Stimulated activated naive CD8-positive, alpha-beta T cell treated with anti-CD3 and anti-CD28 coated beads, Interleukin-15, Interleukin-2, amounts not matched to agents 100 U/mL and 50 U/mL, for 24 hours (primary cell): ENCODE measurements around the gene HTR1E.
"Not testable (repeated sequence)": the region's sequence is repeated elsewhere in the genome, so short reads cannot be mapped to it uniquely, and the experiment has no call there.

ENCODE experiments used
- ATAC-seq: fragments of 150-1000 bp; cut with Tn5 transposase; one replicate; pipeline ENCODE4 v1.10.0; 2021
- DNase-seq: peaks from one replicate; pipeline ENCODE4 v3.0.0; 2021

Gene HTR1E

DNA sequence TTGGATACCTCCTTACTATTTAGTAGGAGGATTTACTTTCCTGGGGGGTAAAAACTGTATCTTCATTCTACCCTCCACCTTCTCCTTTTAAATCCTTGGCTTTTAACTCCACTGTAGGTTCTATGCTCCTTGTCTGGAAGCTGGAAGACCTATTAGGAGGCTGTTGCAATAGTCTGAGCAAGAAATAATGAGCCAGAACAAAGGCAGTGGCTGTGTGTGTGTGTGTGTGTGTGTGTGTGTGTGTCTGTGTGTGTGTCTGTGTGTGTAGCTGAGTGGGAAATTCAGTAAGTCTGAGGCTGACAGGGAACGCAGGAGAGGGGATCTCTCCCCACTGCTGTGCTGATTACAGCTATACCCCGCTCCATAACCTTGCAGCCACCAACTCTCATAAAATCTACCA, 35.8 kb downstream of the HTR1E start:
- no peak for DNase-seq
- ATAC-seq = no peak

DNA sequence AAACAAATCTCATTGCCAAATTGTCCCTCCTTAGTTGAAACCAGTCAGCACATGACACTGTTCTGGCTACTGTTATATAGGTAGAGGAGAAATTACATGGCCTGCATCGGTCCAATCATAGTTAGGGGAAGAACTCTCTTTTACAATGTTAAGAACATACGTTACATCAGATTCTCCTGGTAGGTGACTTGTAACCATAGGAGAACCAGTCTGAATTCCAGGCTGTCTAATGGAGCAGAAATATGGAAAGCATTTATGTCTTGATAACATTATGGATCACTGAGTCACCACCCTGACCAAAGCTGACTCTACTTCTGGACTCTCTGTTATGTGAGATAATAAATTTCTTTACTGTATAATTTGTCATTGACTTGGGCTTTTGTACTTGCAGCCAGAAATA, 40.9 kb downstream of the HTR1E start:
- no peak for ATAC-seq
- DNase-seq = no peak

DNA sequence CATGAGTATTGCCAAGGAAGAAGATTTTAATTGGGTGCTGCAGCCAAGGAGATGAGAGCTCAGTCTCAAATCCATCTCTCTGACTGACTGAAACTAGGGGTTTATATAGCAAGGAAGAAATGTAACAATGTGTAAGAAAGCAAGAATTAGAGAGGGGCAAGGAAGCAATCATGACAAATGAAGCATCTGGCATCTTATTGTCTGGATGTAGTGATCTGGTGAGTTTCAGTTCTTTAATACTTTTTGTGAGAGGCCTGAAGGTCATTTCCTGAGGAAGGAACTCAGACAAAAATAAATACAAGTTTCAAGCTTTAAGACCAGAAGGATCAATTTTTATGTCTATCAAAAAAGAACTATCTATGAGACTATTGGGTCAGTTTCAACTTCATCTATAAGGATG, 64.2 kb downstream of the HTR1E start:
- DNase-seq (no peak), ATAC-seq (no peak)

DNA sequence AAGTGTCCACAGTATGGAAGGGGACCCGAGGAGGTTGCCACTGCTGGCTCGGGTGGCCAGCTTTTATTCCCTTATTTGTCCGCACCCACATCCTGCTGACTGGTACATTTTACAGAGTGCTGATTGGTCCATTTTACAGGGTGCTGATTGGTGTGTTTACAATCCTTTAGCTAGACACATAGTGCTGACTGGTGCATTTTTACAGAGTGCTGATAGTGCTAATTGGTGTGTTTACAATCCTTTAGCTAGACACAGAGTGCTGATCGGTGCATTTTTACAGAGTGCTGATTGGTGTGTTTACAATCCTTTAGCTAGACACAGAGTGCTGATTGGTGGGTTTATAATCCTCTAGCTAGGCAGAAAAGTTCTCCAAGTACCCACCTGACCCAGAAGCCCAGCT, 65.1 kb downstream of the HTR1E start:
- not testable (repeated sequence) for ATAC-seq, DNase-seq

DNA sequence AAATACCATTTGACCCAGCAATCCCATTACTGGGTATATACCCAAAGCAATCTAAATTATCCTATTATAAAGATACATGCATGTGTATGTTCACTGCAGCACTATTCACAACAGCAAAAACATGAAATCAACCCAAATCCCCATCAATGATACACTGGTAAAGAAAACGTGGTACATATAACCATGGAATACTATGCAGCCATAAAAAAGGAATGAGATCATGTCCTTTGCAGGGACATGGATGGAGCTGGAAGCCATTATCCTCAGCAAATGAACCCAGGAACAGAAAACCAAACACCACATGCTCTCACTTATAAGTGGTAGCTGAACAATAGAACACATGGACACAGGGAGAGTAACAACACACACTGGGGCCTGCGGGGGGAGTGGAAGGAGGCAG, 69.2 kb downstream of the HTR1E start:
- DNase-seq, ATAC-seq: not testable (repeated sequence)

DNA sequence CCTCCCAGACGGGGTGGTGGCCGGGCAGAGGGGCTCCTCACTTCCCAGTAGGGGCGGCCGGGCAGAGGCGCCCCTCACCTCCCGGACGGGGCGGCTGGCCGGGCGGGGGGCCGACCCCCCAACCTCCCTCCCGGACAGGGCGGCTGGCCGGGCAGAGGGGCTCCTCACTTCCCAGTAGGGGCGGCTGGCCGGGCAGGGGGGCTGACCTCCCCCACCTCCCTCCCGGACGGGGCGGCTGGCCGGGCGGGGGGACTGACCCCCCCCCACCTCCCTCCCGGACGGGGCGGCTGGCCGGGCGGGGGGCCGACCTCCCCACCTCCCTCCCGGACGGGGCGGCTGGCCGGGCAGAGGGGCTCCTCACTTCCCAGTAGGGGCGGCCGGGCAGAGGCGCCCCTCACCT, 72.3 kb downstream of the HTR1E start:
- not testable (repeated sequence) for ATAC-seq, DNase-seq

DNA sequence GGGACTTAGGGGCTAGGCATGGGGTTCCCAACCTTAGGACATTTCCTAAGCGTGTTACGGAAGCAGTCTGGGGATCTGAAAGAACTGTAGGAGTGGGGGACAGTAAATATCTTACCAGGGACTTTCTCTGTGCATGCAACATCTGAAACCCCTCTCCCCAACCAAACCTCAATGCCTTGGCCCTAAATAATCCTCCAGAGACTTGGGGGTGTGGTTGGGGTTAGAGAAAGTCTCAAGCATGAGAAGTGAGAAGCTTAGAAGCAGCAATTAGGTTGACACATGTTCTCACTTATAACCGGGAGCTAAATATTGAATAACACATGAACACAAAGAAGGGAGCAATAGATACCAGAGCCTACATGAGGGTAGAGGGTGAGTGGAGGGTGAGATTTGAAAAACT, 74.7 kb downstream of the HTR1E start:
- DNase-seq = no peak
- no peak for ATAC-seq

DNA sequence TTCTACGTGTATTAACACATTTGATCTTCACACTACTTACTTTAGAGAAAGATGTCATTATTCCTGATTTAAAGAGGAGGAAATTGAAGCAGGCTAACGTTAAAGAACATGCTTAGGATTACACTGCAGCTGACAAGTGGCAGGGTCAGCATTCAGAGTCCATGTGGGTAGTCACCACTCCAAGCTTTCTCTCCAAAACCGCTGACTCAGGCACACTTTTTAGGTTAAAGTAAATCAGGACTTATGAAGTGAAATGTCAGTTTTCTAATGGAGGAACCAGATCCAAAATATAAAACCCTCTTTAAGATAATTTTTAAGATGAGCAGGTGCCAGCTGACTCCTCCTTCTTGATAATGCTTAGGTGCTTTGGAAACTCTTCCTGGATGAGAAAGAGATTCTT, 75.4 kb downstream of the HTR1E start:
- DNase-seq (no peak), ATAC-seq (no peak)

DNA sequence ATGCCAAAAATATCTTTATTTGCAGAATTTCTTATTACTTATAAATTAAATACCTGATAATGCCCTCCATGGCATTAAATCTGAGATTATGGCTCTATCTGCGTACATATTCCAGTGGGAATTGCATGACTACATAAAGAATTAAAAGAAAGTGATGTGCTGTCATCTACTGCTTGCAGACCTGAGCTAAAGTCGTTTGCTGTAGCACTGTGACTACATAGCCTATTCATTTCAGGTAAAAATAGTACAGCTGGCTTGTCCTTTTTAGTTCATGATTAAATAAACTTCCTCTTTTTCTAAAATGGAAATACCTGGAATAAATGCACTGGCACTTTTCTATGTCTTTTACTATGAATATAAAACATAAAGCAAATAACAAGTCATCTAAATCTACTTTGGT, 79.4 kb downstream of the HTR1E start:
- DNase-seq = no peak
- no peak for ATAC-seq

DNA sequence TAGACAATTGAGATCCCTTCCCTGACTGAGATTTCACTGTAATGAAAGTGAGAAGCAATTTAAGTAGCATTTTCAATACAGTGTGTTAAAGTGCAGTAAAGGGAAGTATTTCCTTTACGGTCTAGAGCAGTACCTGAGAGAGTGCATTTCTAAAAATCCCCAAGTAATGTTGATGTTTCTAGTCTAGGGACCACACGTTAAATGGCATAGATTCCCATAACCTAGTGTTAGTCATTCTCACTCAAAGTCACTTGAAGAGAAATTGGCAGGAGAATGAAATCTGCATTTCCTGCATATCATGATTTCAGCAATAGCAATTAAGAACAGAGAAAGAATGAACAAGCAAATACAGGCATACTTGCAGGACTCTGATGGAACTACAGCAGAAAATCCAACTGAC, 89.7 kb downstream of the HTR1E start:
- no peak for ATAC-seq

DNA sequence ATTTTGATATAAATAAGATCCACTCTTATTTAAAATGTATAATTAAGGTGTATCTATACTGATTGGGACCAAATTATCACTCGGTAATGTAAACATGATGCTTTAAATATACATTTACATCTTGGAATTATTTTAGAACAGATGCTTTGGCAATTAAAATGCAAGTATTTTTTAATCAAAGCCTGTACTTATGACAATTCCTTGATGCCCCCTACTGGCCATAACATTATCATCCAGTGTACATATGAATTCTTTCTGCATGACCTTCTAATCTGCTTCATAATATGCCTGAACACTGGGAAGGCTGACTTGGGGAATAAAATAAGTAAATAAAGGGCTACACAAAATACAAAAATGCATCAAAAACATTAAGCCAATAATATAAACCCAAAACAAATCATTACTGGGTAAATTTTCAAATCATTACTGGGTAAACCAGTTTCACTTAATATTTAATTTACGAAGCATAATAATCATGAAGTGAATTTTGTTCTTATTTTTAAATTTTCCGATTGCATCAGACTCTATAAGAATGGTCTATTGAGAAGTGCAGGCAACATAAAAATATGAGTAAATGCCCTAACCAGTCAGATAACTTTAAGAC, 92.5 kb downstream of the HTR1E start:
- DNase-seq (no peak), ATAC-seq (no peak)

More for the DNA sequence above, 89.7 kb downstream of the HTR1E start:
- no peak for DNase-seq

DNA sequence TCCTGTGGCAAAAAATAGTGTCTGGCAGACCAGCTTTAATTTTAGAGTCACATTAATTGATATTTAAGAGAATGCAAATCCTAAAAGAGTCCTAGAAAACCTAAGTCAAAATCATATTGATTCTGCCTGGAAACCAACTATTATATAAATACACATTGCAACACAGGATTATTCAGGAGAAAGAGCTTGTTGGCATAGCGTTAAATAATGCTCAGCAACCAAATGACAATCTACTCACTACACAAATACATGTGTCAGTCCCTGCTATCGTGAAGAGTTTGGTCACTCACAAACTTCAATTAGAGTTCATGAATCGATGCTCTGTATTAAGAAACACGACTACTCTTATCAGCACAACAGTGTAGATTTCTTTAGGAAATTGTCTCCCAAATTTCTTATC, 103.4 kb downstream of the HTR1E start:
- ATAC-seq = no peak

DNA sequence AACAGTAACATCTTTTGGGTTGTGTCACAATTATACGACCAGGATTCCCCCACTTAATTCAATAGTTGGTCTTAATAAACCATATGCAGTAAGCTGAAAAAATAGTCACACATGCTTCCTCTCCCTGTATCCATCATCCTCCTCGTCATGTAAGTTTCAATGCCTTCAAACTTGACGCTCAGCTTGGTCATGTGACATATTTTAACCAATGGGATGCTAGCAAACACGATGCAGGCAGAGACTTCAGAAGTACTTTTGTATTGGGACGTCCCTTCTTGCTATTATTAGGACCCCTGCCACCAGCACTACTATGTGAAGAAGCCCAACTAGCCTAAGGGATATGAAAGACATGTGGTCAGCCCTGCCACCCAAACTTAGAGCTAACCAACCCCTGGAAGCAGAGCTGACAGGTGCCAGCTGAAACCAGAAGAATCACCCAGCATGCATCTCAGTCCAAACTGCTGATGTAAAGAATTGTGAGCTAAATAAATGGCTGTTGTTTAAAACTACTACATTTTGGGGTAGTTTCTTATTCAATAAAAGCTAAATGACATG, 108.3 kb downstream of the HTR1E start:
- no peak for DNase-seq
- no peak for ATAC-seq

More for the DNA sequence above, 103.4 kb downstream of the HTR1E start:
- no peak for DNase-seq

DNA sequence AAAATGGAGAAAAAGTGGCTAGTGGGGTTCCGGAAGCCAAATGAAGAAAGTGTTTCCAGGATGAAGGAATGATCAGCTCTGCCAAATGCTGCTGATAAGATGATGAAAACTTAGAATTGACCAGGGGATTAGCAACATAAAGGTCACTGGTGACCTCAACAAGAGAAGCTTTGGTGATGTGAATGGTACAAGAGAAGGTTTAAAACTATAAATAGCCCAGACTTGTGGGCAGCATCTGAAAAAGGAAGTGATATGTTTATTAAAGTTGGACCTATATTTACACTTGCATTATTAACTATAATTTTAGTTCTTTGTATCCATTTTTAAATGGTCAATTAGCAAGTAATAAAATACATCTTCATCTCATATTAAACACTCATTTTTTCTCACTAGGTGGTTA, 112.5 kb downstream of the HTR1E start:
- DNase-seq (no peak), ATAC-seq (no peak)

DNA sequence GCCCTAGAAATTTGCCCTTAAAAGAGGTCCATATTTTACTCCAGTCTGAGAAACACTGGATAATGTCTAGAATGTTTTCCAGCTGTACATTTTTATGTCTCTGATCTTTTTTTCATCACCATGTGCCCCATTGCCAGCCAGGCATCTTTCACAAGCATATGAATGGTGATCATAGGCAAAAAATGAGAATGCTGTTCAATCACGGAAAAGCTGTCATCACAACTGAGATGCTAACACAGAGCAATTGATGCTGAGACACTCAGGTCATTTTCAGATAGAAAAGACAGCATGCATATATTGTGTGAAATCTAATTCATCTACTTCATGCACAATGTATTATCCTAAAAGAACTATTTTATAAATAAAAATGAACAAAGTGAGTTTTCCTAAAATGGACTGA, 116.0 kb downstream of the HTR1E start:
- no peak for ATAC-seq
- no peak for DNase-seq

DNA sequence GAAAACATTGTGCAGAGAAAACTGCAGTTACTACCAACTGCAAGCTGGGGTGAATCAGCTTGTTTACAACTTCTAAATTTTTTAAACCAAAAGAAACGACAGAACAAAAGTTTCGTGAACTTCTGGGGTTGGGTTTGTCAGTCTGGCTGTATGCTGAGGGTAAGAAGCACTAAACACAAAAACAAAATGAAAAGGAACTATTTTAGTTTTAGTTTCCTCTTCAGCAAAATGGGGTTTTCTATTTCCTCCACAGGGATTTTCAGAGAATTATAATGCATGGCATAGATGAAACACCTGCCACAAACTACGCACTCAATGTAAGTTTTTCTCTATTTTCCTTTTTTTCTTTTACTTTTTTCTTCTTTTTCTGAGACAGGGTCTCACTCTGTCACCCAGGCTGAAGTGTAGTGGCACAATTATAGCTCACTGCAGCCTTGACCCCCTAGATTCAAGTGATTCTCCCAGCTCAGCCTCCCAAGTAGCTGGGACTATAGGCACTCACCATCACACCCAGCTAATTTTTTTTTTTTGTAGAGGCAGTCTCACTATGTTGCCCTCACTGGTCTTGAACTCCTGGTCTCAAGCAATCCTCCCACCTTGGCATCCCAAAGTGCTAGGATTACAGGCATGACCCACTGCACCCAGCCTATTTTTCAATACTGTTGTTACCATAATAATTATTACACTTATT, 117.0 kb downstream of the HTR1E start:
- ATAC-seq (no peak), DNase-seq (no peak)

DNA sequence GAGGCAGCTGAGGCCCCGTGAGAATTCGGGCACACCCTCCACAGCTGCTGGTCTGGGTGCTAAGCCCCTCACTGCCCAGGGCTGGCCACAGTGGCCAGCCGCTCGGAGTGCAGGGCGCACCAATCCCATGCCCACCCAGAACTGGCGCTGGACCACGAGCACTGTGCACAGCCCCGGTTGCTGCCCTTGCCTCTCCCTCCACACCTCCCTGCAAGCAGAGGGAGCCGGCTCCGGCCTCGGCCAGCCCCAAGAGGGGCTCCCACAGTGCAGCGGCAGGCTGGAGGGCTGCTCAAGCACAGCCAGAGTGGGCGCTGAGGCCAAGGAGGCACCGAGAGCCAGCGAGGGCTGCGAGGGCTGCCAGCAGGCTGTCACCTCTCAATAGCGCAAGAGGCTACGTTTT, 122.6 kb downstream of the HTR1E start:
- DNase-seq (no peak), ATAC-seq (no peak)

DNA sequence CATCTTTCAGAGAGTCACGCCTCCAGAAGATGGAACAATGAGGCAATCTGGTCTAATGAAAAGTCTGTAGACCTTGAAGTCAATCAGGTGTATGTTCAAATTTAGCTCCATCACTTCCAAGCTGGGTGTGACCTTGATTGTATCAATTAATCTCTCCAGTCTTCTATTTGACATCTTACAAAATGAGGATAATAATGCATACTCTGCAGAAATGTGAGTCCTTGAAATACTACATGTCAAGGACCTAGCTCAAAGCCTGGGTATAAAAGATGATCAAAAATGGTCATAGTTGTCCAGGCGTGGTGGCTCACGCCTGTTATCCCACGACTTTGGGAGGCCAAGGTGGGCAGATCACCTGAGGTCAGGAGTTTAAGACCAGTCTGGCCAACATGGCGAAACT, 127.8 kb downstream of the HTR1E start:
- no peak for ATAC-seq
- no peak for DNase-seq
